Measurements from ENCODE around the gene SLC43A2. TPM values are rescaled to one million over a fixed set of nuclear protein-coding genes. Genes with fewer than 3 reads are reported as not detected.
A peak's percentile ranks its signal among the peaks of the same experiment; 100 is the strongest.
"Not testable (repeated sequence)": the region's sequence is repeated elsewhere in the genome, so short reads cannot be mapped to it uniquely, and the experiment has no call there.

Gene SLC43A2
- total RNA-seq, 2 experiments from 2014 or later = 2.1 to 2.5 TPM

DNA sequence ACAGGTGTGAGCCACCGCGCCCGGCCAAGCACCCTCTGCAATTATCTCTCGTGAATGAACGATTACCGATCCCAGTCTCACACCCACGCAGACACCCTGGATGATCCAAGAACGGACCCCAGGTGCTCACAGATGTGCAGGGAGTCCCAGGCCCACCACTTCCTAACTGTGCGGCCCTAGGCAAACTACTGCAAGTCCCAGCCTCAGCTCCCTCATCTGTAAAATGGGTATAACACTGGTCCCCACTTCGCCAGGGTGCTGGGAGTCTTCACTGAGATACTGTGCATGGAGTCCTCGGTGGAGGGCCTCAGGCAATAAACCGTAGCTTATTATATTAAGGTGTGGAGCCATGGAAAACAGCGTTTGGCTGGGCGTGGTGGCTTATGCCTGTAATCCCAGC is 44.5 kb downstream of the SLC43A2 start:
- Mint-ChIP-seq H3K27ac (no peak overlapping the region), H3K36me3 (no peaks in the 10 kb centered on the region), H3K9me3 (no peaks in the 10 kb centered on the region), H3K4me3 (no peak overlapping the region), H3K27me3 (no peaks in the 10 kb centered on the region), H3K4me1 (no peaks in the 10 kb centered on the region)
- POLR2A ChIA-PET = no interaction called here
- ATAC-seq (ENCODE audit: low read depth) (no peak), DNase-seq (no peak)

DNA sequence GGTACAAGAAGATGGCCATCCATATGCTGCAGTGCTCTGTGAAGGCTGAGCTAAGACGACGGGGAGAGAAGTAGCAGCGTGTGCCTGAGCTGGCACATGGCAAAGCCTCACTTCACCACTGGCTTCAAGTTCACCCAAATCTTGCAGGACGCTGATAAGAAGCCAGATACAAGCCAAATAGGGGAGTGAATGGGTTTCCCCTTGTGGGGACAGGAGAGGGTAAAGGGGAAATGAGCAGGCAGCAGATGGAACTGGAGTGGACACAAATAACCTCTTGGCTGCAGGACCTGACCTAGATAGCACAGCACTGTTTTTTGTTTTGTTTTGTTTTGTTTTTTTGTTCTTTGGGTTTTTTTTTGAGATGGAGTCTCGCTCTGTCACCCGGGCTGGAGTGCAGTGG is 45.1 kb downstream of the SLC43A2 start:
- no peak overlapping the region for H3K27ac Mint-ChIP-seq
- no peaks in the 10 kb centered on the region for H3K36me3 Mint-ChIP-seq
- POLR2A ChIA-PET = no interaction called here
- DNase-seq (no peak), ATAC-seq (ENCODE audit: low read depth) (no peak)
- no peaks in the 10 kb centered on the region for H3K4me1 Mint-ChIP-seq
- no peaks in the 10 kb centered on the region for H3K9me3 Mint-ChIP-seq
- no peak overlapping the region for H3K4me3 Mint-ChIP-seq
- no peaks in the 10 kb centered on the region for H3K27me3 Mint-ChIP-seq

DNA sequence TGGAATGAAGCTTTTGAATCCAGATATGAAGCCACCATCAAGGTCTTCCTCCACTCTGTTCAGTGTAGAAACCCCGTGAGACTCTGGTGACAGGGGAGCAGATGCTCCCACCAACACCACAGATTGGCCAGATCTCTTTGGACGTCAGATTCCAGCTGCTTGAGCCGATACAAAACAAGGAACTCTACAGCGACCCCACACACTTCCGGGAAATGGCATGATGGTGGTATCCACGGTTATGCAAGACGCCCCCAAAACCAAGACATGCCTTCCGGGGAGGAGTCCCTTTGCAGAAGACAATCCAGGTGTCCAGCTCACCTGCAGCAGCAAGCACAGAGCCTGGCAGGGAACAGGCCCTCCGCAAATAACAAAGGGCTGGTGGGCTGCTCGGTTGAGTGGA is 46.3 kb downstream of the SLC43A2 start:
- no peak overlapping the region for H3K27ac Mint-ChIP-seq
- no peaks in the 10 kb centered on the region for H3K36me3 Mint-ChIP-seq

DNA sequence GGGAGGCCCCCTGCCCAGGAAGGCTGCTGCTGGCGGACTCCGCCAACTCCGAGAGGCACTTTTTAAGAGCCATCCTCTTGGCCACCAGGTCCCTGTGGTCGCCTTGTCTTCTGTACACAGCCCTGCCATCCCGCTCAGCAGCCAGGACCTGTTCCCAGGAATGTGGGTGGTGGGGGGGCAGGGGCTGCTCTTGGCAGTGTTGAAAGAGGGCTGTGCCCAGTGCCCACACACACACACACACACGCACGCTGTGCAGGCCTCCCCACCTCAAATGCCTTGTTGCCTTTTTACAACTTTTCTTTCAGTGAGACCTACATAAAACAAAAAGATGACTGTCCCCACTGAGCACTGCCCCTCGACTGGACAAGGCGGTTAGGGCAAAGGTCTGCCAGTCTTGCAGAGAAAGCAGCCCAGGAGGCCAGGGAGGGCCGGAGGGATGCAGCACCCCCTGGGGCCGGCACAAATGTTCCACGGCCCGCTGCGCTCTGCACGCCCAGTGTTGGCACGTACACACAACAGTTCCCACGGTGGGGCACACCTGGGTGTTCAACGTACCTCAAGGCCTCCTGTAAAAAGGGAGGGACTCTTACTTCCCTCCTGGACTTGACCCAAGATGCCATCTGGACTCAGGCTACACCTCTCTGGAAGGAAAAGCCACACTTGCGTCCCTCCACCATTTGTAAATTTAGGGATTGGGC is 47.5 kb downstream of the SLC43A2 start:
- ATAC-seq (ENCODE audit: low read depth) (no peak), DNase-seq (no peak)
- H3K4me1 Mint-ChIP-seq = peaks cover 3% of the 10 kb centered on the region
- no peaks in the 10 kb centered on the region for H3K27me3 Mint-ChIP-seq
- H3K27ac Mint-ChIP-seq = no peak overlapping the region
- no peaks in the 10 kb centered on the region for H3K9me3 Mint-ChIP-seq
- no peaks in the 10 kb centered on the region for H3K36me3 Mint-ChIP-seq
- POLR2A ChIA-PET = interaction anchor here (0.6 kb wide), 1 partner anchor 509 kb away, joined by 3 read pairs; no protein-coding TSS in a partner anchor
- no peak overlapping the region for H3K4me3 Mint-ChIP-seq

More for the DNA sequence above, 46.3 kb downstream of the SLC43A2 start:
- ATAC-seq (ENCODE audit: low read depth) (no peak), DNase-seq (no peak)
- H3K4me1 Mint-ChIP-seq = peaks cover 2% of the 10 kb centered on the region
- POLR2A ChIA-PET = interaction anchor here (0.6 kb wide), 1 partner anchor 214 kb away, joined by 3 read pairs; no protein-coding TSS in a partner anchor
- no peaks in the 10 kb centered on the region for H3K27me3 Mint-ChIP-seq
- H3K9me3 Mint-ChIP-seq = no peaks in the 10 kb centered on the region
- H3K4me3 Mint-ChIP-seq = no peak overlapping the region

DNA sequence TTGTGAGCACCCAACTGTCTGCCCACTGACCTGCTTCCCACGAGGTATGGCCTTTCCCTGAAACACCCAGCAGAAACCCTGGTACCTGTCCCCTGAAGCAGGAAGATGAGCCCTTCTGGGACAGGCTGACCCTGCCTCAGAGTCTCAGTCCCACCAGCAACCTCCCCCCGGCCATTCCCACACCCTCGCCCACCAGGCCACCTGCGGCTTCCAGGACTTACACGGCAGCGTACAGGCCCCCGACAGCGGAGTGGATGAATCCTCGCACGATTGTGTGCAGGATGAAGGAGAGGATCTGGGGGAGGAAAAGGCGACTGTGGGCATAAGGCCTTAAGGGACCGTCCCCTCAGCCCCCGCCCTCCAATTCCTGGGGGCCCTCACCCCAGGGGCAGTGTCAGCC is 50.6 kb downstream of the SLC43A2 start:
- no peaks in the 10 kb centered on the region for H3K36me3 Mint-ChIP-seq
- ATAC-seq (ENCODE audit: low read depth) = no peak
- peaks cover 3% of the 10 kb centered on the region for H3K4me1 Mint-ChIP-seq
- no peak overlapping the region for H3K27ac Mint-ChIP-seq
- POLR2A ChIA-PET = no interaction called here
- H3K4me3 Mint-ChIP-seq = no peak overlapping the region
- no peaks in the 10 kb centered on the region for H3K27me3 Mint-ChIP-seq
- no peaks in the 10 kb centered on the region for H3K9me3 Mint-ChIP-seq
- DNase-seq = no peak

DNA sequence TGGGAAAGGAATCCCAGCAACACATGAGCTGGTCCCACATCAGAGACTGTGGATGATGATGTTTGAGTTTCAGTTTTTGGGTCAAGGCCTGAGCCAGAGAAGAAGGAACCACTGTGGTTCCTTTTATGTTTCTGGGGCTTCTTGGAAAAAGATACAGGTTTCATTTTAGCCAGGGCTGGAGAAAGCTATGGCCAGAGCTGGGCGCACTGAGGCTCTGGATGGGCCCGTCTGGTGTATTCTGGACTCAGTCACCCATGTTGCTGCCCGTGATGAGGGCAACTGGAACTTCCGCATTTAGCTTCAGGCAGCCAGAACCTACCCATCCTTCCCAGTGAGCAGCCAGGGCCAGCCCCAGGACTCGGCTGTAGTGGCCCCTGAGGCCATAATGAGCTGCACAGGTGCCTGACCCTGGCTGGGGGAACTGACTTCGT is 51.0 kb downstream of the SLC43A2 start:
- Mint-ChIP-seq H3K9me3 (no peaks in the 10 kb centered on the region), H3K36me3 (no peaks in the 10 kb centered on the region), H3K27ac (no peak overlapping the region), H3K27me3 (no peaks in the 10 kb centered on the region), H3K4me3 (no peak overlapping the region), H3K4me1 (peaks cover 3% of the 10 kb centered on the region)
- POLR2A ChIA-PET = interaction anchor here (1.3 kb wide), 1 partner anchor 15 kb away, joined by 3 read pairs; the partner anchor contains the start of gene PITPNA
- ATAC-seq (ENCODE audit: low read depth) (no peak), DNase-seq (no peak)

DNA sequence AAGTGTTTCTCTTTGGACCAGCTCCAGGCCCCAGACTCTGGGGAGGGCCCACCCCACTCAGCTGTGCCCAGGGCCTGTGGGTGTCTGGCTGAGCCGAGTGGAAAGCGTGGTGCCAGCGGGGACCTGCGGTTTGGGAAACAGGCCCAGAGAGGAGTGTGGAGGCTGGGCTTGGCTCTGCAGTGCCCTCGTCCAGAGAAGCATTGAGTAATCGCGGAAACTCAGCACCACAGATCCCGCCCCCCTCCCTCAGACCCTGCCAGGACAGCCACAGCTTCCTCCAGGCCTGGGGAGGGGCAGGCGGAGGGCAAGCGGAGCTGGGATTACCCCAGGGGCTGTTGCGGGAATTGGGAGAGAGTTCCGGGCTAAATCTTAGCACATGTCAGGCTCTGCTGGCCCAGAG is 51.5 kb downstream of the SLC43A2 start:
- no peaks in the 10 kb centered on the region for H3K36me3 Mint-ChIP-seq
- H3K4me1 Mint-ChIP-seq = peaks cover 3% of the 10 kb centered on the region
- POLR2A ChIA-PET = interaction anchor here (0.7 to 1.3 kb wide), 2 partner anchors 15 to 62 kb away, joined by 3 read pairs; partner anchors contain the start of gene PITPNA
- no peaks in the 10 kb centered on the region for H3K9me3 Mint-ChIP-seq
- H3K27ac Mint-ChIP-seq = no peak overlapping the region
- DNase-seq (no peak), ATAC-seq (ENCODE audit: low read depth) (no peak)
- H3K4me3 Mint-ChIP-seq = no peak overlapping the region
- H3K27me3 Mint-ChIP-seq = no peaks in the 10 kb centered on the region

DNA sequence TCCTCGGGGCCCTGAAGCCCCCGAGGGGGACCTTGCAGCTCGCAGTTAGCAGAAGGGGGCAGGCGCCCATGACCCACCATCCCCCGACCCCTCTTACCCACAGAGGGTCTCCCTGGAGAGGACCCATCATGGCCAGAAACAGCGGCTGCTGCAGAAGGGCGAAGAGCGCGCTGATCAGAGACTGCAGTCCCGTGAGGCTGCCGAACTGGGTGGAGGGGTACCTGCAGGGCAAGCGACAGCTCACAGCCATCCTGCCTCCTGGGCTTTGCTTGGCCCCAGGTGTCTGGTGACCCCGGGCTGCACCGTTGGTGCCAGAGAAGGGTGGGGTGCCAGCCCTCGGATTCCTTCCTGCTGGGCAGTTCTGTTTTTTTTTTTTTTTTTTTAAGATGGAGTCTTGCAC is 52.1 kb downstream of the SLC43A2 start:
- DNase-seq (no peak), ATAC-seq (ENCODE audit: low read depth) (no peak)
- Mint-ChIP-seq H3K9me3 (no peaks in the 10 kb centered on the region), H3K4me3 (no peak overlapping the region), H3K27ac (no peak overlapping the region), H3K27me3 (no peaks in the 10 kb centered on the region), H3K4me1 (peaks cover 3% of the 10 kb centered on the region), H3K36me3 (no peaks in the 10 kb centered on the region)
- POLR2A ChIA-PET = interaction anchor here (0.7 to 1.3 kb wide), 2 partner anchors 14 to 63 kb away, joined by 3 read pairs; partner anchors contain the start of gene PITPNA

DNA sequence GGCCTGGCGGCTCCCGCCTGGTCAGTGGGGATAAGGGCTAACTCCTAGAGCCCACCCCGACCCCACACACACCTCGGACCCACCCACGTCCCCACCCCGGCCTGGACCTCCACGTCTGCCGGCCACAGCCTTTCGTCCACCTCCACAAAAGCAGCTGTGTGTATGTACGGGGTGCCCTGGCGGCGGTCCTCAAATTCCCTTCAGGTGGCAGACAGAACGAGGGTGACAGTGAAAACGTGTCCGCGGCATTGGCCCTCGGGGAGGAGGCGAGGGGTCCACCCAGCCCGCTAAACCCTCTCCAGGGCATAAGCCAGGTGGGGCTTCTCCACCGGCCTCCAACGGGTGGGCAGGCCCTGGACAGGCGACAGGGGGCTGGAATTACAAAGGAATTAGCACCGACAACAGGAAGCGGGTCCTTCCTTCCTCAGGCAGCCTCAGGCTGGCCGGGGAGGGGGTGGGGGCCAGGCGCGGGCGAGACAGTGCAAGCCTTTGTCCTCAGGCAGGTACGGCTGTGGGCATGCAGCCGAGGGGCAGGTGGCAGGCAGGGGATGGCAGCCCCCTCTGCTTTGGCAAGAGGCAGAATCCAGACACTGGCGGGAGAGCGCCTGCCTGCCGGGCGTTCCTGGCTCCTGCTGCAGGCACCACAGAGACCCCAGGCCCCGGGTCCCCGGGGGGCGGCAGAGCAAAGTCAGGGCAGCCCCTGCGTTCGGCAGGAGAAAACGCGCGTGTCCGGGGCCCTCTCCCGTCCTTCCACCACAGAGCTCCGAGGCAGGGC is 53.8 kb downstream of the SLC43A2 start:
- Mint-ChIP-seq H3K36me3 (no peaks in the 10 kb centered on the region), H3K4me3 (no peak overlapping the region), H3K4me1 (peaks cover 3% of the 10 kb centered on the region), H3K27me3 (no peaks in the 10 kb centered on the region), H3K9me3 (no peaks in the 10 kb centered on the region), H3K27ac (no peak overlapping the region)
- ATAC-seq (ENCODE audit: low read depth) (no peak), DNase-seq (no peak)
- POLR2A ChIA-PET = interaction anchor here (1.0 to 1.3 kb wide), 2 partner anchors 11 to 56 kb away, joined by 4 to 7 read pairs; no protein-coding TSS in a partner anchor

DNA sequence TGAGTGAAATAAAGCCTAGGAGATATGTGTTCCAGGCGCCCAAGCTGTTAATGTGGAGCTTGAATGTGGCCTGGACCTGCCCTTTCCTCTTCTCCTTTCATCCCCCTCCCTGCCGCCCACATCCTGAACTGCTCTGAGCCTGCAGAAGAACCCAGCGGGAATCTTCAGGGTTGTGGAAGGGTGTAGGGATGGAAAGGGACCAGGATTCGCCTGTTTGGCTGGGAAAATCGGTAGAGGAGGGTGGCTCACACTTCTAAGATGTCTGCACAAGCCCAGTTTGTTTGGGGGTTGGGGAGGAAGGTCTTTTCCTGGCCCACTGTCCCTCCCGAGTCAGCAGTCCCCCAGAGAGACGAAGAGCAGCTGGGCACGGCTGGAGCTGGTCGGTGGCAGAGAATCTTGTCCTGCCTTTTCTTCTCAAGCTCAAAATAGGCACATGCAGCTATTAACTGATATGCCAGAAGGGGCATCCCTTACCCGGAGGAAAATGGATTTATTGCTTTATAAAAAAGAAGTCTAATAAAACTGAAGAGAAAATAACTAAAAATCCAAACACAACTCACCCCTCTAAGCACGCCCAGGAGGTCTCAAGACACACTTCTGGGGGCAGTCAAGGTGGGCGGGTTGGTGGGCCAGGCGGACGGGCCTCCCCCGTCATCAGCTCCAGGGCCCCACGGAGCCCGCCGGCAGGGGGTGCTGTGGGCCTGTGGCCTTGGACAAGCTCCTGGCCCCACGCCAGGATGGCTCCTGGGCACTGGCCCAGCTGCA is 54.5 kb downstream of the SLC43A2 start:
- H3K4me3 Mint-ChIP-seq = no peak overlapping the region
- POLR2A ChIA-PET = interaction anchor here (1.0 to 1.3 kb wide), 2 partner anchors 11 to 57 kb away, joined by 4 to 7 read pairs; no protein-coding TSS in a partner anchor
- no peaks in the 10 kb centered on the region for H3K27me3 Mint-ChIP-seq
- DNase-seq (peak; percentile 85), ATAC-seq (ENCODE audit: low read depth) (peak; percentile 71)
- no peaks in the 10 kb centered on the region for H3K36me3 Mint-ChIP-seq
- H3K9me3 Mint-ChIP-seq = no peaks in the 10 kb centered on the region
- H3K4me1 Mint-ChIP-seq = peaks cover 3% of the 10 kb centered on the region
- H3K27ac Mint-ChIP-seq = peak overlapping the region; percentile 34

DNA sequence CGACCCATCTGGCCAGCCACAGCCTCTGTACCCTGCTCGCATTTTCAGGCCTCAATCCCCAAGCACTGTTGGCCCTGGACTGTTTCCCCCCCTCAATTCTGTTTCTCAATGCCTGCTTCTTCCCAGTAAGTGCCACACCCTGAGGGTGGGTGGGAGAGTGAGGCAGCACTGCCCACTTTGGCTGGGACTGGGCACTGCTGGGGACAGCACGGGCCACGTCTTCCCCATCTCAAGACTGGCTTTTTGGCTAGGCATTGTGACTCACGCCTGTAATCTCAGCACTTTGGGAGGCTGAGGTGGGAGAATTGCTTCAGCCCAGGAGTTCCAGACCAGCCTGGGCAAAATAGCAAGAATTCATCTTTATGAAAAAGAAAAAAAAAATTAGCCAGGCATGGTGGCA is 56.0 kb downstream of the SLC43A2 start:
- H3K4me1 Mint-ChIP-seq; H3K36me3 Mint-ChIP-seq; H3K9me3 Mint-ChIP-seq; H3K4me3 Mint-ChIP-seq; DNase-seq; H3K27ac Mint-ChIP-seq; ATAC-seq (ENCODE audit: low read depth); H3K27me3 Mint-ChIP-seq: not testable (repeated sequence)
- POLR2A ChIA-PET = interaction anchor here (1.1 to 1.4 kb wide), 2 partner anchors 12 to 77 kb away, joined by 3 to 4 read pairs; partner anchors contain the start of gene RILP

DNA sequence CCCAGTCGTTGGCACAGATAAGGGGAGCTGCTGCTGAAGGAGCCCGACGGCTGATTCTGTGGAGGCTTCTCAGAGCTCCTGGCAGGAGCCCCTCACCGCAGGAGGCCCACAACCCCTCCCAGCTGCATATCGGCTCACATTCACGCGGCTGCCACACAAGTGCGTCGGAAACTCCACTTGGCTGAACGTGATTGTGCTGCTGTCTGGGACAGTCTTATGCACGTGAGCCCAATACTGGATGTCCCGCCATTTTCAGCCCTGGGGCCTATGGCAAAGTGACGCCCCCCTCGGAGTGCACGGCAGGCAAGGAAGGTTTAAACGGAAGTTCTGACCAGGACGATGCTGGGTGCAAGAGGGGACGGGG is 57.3 kb downstream of the SLC43A2 start:
- DNase-seq = no peak
- POLR2A ChIA-PET = no interaction called here
- no peak for ATAC-seq (ENCODE audit: low read depth)
- no peak overlapping the region for H3K27ac Mint-ChIP-seq
- H3K4me1 Mint-ChIP-seq = peaks cover 10% of the 10 kb centered on the region
- H3K36me3 Mint-ChIP-seq = no peaks in the 10 kb centered on the region
- no peak overlapping the region for H3K4me3 Mint-ChIP-seq
- H3K27me3 Mint-ChIP-seq = no peaks in the 10 kb centered on the region
- no peaks in the 10 kb centered on the region for H3K9me3 Mint-ChIP-seq

Data from activated naive CD8-positive, alpha-beta T cell treated with anti-CD3 and anti-CD28 coated beads, Interleukin-2, amount 10 ng/mL, durations not matched to agents 7 days and 5 days (primary cell).